M059J (cell line): ENCODE results near the gene LYPD4. TPM values are rescaled to one million over a fixed set of nuclear protein-coding genes. Genes with fewer than 3 reads are reported as not detected.
"Not testable (repeated sequence)": the region's sequence is repeated elsewhere in the genome, so short reads cannot be mapped to it uniquely, and the experiment has no call there.

Experiments
- DNase-seq: peaks from one replicate; pipeline ENCODE4 v3.0.0-alpha.2; 2012; ENCODE audit warnings: low read depth
- total RNA-seq: library from RNA; depleted of rRNA; stranded (reverse); fragments of >200 nt; shearing (Covaris generic); gene quantifications from 2 replicates; pipeline ENCODE4 v1.2.3, GENCODE V29; 2014; rRNA removed

Gene LYPD4
- total RNA-seq, 1 experiment from 2014 or later: not detected

- no peak for DNase-seq
These were observed 45.0 kb downstream of the LYPD4 start for GRCh38 chr19:41799444-41800000.

GRCh38 chr19:41796901-41797300 lies 47.6 kb downstream of the LYPD4 start:
- no peak for DNase-seq

- no peak for DNase-seq
These were observed 48.1 kb downstream of the LYPD4 start, which contains the start of gene CEACAM3 for GRCh38 chr19:41796362-41796761. CEACAM3 (plus strand) TSS chr19:41796587; CDS start chr19:41796678, 91 bp downstream.

- peak; percentile 34 for DNase-seq
These were observed 49.4 kb downstream of the LYPD4 start for GRCh38 chr19:41795031-41795461.

GRCh38 chr19:41793414-41793727 lies 51.1 kb downstream of the LYPD4 start:
- DNase-seq: no peak

- DNase-seq: peak; percentile 38
These were observed 51.7 kb downstream of the LYPD4 start for GRCh38 chr19:41792513-41793413.

- DNase-seq: not testable (repeated sequence)
These were observed 55.4 kb downstream of the LYPD4 start for GRCh38 chr19:41789053-41789452.

GRCh38 chr19:41788518-41788917 lies 56.0 kb downstream of the LYPD4 start:
- DNase-seq: not testable (repeated sequence)

Other genes with a start within 250 kb of the LYPD4 start
- not detected in 2 replicates for gene CEACAM4, start 217.6 kb downstream of the LYPD4 start, total RNA-seq
- not detected in 2 replicates for gene CEACAM7, start 156.4 kb downstream of the LYPD4 start, total RNA-seq
- gene CEACAM5, start 136.1 kb downstream of the LYPD4 start, total RNA-seq: not detected in 2 replicates
- gene CEACAM6, start 89.2 kb downstream of the LYPD4 start, total RNA-seq: not detected in 2 replicates
- not detected in 2 replicates for gene CEACAM3, start 48.1 kb downstream of the LYPD4 start, total RNA-seq
- gene DMRTC2, start 359 bp upstream of the LYPD4 start, total RNA-seq: not detected in 2 replicates
- 919 and 1,304 TPM in 2 replicates for gene RPS19, start 15.6 kb upstream of the LYPD4 start, total RNA-seq
- 0.12 TPM in 1 of 2 replicates, not detected in the other for gene CD79A, start 32.6 kb upstream of the LYPD4 start, total RNA-seq
- 41.7 and 43.9 TPM in 2 replicates for gene ARHGEF1, start 38.5 kb upstream of the LYPD4 start, total RNA-seq
- gene ERFL, start 83.8 kb upstream of the LYPD4 start, total RNA-seq: not detected in 2 replicates
- 237 and 244 TPM in 2 replicates for gene RABAC1, start 114.6 kb upstream of the LYPD4 start, total RNA-seq
- 0.05 TPM in 1 of 2 replicates, not detected in the other for gene ATP1A3, start 149.5 kb upstream of the LYPD4 start, total RNA-seq
- gene GRIK5, start 225.5 kb upstream of the LYPD4 start, total RNA-seq: 0.07 TPM in 1 of 2 replicates, not detected in the other
- gene ZNF574, start 231.5 kb upstream of the LYPD4 start, total RNA-seq: 18.1 and 29.9 TPM in 2 replicates